GM11168 (cell line): ENCODE measurements around the gene C19orf85.

Source experiments
- in situ Hi-C: fragments of 300-500 bp; cut with MboI; formaldehyde crosslinking; loops from one replicate; pipeline ENCODE4 v1.12.0; 2022; ENCODE audit warnings: low sequenced_read_pairs; ENCODE audit not compliant: unreplicated experiment

The C19orf85 gene

DNA sequence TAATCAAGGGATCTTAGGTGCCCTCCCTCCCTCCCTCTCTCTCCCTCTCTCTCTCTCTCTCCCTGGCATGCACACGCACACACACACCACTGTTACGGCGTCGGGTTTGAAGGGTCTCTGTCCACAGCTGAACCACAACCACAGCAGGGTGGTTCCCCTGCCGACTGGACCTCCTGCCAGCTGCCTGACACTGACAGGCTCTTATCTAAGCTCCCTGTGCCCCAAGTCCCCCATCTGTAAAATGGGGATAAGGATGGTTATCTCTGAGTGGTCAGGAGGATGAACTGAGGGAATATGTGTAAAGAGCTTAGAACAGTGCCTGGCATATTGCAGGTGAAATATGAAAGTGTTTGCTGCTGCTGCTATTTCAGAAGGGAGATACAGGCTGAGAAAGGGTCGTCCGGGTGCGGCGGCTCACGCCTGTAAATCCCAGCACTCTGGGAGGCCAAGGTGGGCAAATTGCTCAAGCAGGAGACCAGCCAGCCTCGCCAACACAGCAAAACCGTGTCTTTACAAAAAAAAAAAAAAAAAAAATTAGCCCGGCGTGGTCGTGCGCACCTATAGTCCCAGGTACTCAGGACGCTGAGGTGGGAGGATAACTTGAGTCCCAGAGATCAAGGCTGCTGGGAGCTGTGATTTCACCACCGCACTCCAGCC, 20.6 kb downstream of the C19orf85 start:
- in situ Hi-C loops = no loop called here

DNA sequence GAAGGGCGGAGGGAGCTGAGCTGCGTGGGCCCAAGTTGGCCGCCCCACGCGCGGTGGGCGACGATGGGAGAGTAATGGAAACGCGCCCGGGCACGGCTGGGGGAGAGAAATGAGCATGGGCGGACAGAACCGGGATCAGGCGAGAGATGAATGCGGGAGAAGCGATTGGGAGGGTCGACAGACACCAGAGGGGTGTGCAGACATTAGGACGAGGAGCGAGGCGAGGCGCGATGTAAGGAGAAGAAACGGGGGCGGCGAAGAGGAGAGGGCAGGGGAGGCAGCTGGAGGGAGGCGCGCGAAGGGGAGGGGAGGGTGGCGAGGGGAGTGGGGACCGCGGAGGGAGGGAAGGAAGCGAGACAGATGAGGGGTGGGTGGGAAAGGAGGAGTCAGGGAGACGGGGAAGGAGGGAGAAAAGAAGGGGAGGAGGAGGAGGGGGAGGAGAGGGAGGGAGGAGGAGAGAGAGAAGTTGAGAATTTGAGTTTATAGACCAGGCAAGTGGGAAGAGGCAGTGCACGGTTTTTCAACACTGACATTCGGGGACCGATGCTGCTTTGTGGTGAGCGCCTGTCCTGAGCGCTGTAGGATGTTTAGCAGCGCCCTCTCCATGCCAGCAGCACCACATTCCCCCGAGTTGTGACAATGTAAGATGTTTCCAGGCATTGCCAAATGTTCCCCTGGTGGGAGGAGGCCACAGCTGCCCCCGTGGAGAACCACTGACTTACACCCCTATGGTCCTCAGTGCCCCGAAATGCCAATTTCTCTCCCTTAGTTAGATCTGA, 21.3 kb downstream of the C19orf85 start, which contains the start of gene SHISA7:
SHISA7 (minus strand) TSS at position 256 of the 779 bp plus-strand sequence. CDS start 437 bp downstream, outside the sequence.
- in situ Hi-C loops = no loop called here

DNA sequence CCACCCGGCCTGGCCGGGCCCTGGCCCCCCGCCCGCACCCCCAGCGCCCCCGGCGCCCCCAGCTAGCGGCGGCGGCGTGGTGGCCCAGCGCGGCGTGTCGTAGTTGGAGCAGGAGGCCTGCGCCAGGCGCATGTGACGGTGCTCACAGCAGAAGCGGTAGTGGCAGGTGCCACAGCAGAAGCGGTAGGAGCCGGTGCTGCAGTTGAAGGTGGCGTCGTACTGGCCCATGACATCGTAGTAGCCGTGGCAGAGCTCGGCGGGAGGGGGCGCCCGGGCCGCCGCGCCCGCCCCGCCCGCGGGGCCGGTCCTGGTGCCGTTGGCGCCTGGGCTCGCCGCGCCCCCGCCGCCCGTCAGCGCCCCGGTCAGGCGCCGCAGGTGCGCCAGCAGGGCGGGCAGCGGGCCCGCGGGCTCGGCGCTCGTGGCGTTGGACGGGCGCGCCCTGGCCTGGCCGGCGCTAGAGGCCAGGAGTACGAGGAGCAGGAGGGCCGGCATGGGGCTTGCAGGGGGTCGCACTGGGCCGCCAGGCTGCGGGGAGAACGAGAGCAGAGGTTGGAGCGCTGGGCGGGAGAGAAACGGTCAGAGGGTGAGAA, 22.1 kb downstream of the C19orf85 start:
- in situ Hi-C loops = no loop called here

DNA sequence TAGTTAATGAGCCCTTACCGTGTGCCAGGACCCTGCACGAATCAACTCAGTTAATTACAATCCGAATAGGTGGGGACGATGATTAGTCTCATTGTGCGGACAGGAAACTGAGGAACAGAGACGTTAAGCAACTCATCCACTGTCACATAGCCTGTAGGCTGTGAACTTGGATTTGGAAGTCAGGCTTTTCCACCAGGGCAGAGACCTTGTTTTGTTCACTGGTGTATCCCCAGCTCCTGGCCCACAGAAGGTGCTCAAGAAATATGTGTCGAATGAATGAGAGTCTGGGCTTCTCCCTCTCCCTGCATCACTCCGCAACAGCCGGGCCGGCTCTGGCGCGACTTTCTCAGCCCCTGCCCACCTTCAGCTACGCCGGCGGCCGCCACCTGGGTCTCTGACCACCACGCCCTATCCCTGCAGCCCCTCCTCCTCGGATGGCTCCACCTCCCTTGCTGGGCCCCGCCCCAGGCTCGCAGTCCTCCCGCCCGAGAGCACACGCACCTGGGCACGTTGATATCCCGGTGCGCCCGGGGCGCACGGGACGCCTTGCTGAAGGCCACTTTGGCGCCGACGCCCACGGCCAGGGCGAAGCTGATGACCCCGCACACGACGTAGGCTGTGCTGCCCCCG, 22.7 kb downstream of the C19orf85 start:
- in situ Hi-C loops = no loop called here

DNA sequence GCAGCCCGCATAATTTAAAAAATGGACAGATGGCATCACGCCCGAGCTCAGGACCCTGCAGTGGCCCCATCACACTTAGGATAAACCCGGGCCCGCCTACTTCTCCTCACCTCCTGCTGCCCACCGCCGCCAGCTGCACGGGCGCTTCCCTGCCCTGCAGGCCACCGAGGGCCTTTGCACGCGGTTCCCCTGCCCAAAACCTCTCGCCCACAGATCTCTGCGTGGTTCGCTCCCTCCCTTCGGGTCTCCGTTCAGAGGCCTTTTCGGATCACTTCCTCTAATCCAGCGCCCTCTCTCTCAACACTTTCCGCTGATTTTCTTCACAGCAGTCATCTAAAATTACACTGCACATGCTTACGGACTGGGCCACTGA, 23.2 kb downstream of the C19orf85 start:
- in situ Hi-C loops = no loop called here

DNA sequence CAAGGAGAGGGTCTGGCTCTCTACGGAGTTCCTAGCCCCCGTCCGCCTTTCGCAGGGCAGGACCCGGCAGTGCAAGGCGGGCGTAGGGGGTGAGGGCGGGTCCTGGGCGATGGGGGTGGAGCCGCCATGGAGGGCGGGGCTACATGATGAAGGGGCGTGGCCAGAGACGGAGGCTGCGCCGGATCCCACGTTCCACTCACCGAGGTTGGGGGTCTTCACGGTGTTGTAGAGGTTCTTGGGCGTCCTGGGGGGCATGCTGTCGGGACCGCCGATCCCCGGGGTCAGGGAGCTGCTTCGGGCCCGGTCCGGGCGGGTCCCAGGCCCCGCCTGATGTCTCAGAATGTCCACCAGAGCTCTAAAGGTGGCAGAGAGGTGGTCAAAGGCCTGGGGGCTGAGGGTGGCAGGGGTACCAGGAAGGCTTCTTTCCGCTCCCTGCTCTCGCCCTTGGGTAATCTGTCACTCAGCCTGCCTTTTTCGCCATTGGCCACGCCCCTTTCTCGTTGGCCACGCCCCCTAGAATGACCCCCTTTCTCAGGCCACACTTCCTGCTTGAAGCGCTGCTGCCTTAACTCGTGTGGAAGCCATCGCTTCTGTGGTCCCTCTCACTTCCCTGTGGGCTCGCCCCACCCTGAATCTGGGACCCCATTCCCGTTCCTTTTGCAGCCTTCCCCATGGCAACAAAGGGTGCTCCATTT, 24.0 kb downstream of the C19orf85 start:
- in situ Hi-C loops = no loop called here

DNA sequence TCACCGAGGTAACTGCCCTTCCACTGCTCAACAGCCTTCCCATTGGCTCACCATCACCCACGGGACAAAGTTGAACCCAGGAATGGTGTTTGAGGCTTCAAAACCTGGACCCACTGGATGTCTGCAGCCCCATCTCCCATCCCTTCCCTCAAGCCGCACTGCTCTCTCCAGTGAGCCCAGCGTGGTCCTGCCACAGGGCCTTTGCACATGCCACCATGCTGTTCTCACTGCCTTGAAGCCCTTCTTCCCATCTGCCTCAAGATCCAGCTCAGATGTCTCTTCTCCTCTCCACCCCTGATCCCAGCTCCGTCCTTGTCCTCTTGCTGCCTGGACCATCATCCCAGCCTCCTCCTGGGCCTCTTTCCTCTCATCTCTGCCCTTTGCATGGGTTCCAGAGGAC, 25.5 kb downstream of the C19orf85 start:
- in situ Hi-C loops = no loop called here

DNA sequence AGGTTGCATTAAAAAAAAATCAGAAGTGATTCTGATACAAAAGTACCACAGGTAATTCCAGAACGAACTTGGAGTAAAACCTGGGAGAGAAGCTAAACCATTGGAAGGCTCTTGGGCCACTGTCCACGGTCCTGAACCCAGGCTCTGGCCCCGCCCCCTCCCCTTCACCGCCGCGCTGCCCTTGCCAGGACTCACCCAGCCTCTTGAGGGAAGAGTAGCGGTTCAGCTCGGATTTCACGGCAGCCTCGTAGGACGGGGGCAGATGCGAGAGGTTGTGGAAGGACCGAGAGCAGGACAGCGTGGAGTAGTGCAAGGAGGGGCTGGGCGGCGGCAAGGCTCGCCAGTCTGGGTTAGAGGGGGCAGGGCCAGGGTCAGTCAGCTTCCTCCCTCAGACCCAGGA, 27.1 kb downstream of the C19orf85 start:
- in situ Hi-C loops = no loop called here

DNA sequence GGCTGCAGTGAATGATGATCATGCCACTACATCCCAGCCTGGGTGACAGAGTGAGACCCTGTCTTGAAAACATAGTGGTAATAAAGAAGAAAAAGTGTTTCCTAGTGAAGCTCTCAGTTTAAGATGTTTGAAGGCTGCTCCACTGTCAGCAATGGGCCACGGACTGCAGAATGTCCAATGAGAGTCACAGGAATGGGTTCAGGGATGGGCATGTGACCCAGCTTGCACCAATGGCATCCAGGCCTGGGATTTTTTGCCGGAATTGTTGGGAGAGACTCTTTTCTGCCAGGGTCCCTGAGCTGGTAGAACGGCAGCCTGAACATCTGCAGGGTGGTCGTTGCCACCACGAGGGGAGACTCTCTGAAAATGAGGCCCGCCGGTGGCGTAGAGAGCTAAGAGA, 27.7 kb downstream of the C19orf85 start:
- in situ Hi-C loops = no loop called here

DNA sequence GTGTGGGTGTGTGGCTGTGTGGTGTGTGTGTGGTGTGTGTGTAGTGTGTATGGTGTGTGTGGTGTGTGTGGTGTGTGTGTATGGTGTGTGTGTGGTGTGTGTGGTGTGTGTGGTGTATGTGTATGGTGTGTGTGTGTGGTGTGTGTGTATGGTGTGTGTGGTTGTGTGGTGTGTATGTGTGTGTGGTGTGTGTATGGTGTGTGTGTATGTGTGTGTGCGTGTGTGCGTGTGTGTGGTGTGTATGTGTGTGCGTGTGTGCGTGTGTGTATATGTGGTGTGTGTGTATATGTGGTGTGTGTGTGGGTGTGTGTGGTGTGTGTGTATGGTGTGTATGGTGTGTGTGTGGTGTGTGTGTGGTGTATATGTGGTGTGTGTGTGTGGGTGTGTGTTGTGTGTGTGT, 29.5 kb downstream of the C19orf85 start:
- in situ Hi-C loops = no loop called here

DNA sequence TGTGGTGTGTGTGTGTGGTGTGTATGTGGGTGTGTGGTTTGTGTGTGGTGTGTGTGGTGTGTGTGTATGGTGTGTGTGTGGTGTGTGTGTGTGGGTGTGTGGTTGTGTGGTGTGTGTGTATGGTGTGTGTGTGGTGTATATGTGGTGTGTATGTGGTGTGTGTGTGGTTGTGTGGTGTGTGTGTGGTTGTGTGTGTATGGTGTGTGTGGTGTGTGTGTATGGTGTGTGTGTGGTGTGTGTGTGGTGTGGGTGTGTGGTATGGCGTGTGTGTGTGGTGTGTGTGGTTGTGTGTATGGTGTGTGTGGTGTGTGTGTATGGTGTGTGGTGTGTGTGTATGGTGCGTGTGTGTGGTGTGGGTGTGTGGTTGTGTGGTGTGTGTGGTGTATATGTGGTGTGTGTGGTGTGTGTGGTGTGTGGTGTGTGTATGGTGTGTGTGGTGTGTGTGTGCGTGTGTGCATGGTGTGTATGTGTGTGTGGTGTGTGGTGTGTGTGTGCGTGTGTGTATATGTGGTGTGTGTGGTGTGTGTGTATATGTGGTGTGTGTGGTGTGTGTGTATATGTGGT, 30.1 kb downstream of the C19orf85 start:
- in situ Hi-C loops = no loop called here

DNA sequence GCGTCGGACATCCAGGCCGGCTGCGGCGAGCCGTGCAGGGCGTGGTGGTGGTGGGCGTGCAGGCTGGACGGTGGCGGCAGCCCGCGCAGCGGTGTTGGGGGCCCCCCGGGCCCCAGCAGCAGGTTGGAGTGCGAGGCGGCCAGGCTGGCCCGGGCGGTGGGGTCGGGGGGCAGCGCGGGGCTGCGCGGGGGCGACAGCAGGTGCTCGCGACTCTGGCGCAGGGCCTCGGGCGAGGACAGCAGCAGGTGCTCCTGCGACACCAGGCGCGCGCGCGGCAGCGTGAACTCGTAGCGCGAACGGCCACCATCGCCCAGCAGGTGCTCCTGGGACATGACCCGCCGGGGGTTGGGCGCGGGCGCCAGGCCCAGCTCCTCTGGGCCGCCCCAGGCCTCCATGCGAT, 31.3 kb downstream of the C19orf85 start:
- in situ Hi-C loops = no loop called here

DNA sequence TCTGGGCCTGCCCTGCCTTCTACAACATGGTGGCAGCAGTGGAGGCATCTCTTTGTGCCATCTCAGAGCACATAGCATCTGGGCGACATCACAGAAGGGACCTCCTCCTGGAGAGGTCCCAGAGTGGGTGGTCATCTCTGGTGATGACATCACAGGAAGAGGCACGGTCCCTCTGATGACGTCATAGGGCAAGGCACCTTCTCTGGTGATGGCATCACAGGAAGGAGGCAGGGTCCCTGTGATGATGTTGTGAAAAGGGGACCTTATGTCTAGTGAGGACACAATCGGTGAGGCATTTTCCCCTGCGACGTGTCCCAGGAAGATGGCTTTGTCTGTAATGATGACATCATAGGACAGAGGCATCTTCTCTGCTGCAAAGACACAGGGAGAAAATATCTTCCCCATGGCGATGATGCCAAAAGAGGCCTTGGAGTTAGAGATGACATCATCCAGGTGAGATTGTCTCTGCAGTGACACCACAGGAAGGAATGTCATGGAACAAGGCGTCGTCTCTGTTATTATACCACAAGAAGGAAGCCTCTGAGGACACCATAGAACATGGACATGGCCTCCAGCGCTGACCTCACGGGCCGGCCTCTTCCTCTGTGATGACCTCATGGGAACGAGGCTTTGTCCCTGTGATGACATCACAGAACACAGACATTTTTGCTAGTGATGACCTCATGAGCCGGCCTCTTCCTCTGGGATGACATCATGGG, 32.2 kb downstream of the C19orf85 start:
- in situ Hi-C loops = no loop called here

DNA sequence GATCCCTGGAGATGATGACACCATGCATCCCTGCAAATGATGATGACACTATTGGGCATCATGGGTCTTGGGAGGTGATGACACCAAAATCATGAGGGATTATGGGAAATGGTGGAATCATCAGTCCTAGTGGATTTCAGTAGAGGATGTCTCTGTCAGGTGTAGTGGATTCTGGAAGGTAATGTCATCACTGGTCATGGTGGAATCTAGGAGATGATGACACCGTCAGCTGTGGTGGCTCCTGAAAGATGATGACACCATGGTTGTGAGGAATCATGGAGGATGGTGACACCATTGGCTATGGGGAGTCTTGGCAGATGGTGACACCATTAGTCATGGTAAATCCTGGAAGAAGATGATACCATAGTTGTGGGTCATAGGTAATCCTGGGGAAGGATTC, 33.4 kb downstream of the C19orf85 start:
- in situ Hi-C loops = no loop called here

DNA sequence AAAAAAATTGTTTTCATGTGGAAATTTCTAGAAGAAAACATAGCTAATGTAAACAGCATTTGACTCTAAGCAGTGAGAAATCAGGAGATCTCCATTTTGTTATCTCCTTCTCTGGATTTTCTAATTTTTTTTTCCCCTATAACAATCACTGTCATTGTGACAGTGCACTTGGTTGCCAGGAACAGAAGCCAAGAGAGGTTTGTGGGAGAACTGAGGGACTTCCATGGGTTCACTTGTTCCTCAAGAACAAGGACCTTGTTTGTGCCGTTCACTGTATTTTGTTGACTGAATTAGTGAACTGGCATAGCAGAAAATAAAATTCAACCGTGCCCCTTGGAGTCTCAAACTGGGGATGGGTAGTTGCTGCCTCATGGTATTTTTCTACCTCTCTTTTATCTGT, 38.5 kb downstream of the C19orf85 start:
- in situ Hi-C loops = no loop called here

DNA sequence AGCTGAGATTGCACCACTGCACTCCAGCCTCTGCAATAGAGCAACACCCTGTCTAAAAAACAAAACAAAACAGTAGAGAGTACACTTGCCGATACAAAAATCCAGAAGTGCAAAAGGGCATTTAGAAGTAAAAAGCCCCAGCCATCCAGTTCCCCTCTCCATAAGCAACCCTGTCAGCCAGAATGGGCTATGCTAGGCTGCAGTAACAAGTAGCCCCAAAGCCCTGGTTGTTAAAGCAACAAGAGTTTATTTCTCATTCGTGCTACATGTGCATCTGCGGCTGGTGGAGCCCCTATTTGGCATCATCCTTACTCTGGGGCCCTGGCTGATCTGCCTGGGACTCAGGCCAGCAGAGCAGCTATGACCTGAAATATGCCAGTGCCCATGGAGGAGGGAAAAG, 40.0 kb downstream of the C19orf85 start:
- in situ Hi-C loops = loop anchor here (25.0 kb wide), 1 partner anchor 287 kb away; the partner anchor contains the start of gene TNNT1

DNA sequence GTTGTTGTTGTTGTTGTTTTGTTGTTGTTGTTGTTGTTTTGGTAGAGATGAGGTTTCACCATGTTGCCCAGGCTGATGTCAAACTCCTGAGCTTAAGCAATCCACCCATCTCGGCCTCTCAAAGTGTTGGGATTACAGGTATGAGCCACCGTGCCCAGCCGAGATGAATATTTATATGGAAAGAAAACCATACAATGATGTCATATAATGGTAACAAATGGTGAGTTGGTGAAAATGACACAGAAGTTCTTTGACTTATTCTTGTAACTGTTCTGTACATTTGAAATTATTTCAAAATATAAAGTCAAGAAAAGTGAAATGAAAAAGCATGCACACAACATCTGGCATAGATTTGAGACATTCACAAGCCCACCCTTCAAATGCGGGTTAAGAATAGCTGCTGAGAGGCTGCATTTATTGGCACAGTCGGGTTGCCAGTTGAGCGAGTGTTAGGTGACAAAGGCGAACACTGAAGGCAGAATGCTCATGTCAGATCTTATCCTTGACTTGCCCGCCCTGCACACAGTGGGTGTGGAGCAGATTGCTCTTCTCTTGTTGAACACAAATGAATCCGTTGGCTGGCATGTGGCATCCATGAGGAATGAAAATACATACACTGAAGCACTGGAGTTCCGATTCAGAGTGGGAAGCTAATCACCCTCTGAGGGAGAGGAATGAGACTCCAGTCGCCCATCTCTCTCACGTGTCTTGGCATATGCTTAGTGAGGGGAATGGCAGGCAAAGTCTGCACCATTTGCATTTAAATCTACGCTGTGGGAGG, 41.1 kb downstream of the C19orf85 start:
- in situ Hi-C loops = loop anchor here (25.0 kb wide), 1 partner anchor 286 kb away; the partner anchor contains the start of gene TNNT1

DNA sequence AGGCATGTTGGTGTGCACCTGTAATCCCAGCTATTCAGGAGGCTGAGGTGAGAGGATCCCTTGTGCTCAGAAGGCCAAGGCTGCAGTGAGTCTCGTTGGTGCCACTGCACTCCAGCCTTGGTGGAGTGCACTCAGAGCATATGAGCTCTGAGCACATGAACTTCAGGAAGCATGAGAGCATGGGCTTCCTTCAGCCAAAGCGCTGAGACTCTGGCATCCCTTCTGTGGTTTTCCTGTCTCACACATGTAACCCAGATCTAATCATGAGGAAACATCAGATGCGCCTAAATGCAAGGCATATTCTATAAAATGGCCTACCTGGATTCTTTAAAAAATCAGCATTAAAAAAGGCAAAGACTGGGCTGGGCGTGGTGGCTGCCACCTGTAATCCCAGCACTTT, 43.3 kb downstream of the C19orf85 start:
- in situ Hi-C loops = loop anchor here (25.0 kb wide), 1 partner anchor 284 kb away; the partner anchor contains the start of gene TNNT1
